Femur (tissue), 1 donor: ENCODE data around the gene GTF3C2.

Source experiments
- DNase-seq: peaks from one replicate; pipeline ENCODE4 v3.0.0-alpha.2; 2017

Gene GTF3C2

DNA sequence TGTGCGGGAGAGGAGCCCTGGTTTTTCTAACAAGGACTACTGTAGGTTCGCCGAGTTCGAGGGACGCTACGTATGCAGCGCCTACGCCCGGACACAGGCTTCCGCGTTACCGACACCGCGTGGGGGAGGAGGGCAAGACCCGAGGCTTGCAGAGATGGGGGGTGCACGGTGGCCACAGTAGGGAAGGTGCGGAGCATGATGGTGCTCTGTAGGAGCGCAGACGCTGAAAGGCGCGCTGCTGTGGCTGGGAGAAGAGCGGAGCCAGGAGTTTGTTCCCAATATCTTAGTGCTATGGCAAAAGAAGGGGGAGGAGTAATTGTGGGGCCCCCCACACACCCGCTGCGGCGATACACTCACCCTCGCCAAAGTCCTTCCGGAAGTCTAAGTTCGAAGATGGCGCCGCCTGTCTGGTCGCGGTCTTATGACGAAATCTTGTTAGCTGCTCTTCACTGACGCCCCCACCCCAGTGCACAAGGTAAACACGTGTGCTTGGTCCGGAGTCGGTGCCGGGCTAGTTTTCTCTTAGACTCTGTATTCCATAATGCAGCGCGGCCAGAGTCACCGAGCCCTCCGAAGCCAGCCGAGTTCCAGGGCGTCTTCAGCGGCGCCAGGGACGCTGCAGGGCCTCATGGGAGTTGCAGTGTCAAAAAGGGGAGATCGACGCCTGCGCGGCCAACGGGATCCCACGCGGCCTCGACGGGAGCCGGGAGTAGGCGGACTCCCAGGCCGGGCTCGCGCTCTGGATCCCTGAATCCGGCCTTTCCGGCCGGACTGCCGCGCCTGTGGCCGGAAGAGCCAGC, at the start of gene GTF3C2:
GTF3C2 (minus strand) TSS at position 383 of the 800 bp plus-strand sequence. CDS start 13,210 bp downstream, outside the sequence.
- peak; percentile 96 for DNase-seq

GRCh38 chr2:27400348-27401135, 44.0 kb upstream of the GTF3C2 start:
- no peak for DNase-seq

- DNase-seq, result no peak
Observed at GRCh38 chr2:27398962-27399361, 42.4 kb upstream of the GTF3C2 start.

GRCh38 chr2:27393225-27393624, 36.7 kb upstream of the GTF3C2 start:
- no peak for DNase-seq

DNA sequence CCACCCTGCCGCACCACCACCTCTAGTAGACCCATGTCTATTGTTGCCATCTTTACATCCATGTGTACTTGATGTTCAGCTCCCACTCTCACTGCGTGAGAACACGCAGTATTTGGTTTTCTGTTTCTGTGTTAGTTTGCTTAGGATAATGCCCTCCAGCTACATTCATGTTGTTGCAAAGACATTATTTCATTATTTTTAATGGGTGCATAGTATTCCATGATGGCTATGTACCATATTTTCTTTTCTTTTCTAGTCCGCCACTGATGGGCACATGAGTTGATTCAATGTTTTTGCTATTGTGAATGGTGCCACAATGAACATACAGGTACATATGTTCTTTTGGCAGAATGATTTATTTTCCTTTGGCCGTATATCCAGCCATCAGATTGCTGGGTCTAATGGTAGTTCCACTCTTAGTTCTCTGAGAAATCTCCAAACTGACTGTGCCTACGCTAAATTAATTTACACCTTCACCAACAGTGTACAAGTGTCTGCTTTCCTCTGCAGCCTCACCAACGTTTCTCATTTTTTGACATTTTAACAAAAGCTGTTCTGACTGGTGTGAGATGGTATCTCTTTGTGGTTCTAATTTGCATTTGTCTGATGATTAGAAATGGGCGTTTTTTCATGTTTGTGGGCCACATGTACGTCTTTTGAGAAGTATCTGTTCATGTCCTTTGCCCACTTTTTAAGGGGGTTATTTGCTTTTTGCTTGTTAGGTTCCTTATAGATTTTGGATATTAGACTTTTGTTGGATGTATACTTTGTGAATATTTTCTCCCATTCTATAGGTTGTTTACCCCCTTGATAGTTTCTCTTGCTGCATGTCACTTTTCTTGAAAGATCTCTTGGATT, 34.5 kb upstream of the GTF3C2 start:
- no peak for DNase-seq

DNA sequence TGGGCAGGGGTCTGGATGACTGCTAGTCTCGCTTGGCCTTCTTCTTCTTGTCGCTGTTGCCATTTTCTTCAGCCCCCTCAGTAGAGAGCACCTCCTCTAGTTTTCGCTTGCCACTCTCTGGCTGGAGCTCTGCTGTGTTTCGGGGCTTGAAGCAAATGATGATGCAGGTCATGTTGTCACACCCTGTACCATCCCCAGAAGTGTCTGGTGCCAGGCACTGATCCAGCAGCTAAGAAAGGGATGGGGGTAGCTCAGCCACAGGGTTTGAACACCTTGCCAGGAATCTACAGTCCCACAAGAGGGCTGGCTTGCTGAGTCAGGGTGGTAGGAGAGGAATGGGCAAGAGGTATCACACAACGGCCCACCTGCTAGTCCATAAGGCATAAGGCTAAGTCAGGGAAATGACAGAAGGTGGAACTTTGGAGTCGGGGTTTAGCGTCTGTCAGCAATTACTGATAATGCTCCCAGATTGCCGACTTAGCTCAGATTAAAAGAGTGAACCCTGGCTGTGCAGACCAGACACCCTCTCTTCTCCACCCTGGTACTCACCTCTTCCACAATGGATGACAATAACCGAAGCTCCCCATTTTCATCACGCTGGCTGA, 25.1 kb upstream of the GTF3C2 start:
- DNase-seq, result no peak

- peak; percentile 98 for DNase-seq
Observed at GRCh38 chr2:27380626-27381545, 24.3 kb upstream of the GTF3C2 start, which contains the start of gene ZNF513. Gene ZNF513, minus strand, starts transcription at chr2:27380734. Its CDS starts 208 bp downstream, at chr2:27380526.

DNA sequence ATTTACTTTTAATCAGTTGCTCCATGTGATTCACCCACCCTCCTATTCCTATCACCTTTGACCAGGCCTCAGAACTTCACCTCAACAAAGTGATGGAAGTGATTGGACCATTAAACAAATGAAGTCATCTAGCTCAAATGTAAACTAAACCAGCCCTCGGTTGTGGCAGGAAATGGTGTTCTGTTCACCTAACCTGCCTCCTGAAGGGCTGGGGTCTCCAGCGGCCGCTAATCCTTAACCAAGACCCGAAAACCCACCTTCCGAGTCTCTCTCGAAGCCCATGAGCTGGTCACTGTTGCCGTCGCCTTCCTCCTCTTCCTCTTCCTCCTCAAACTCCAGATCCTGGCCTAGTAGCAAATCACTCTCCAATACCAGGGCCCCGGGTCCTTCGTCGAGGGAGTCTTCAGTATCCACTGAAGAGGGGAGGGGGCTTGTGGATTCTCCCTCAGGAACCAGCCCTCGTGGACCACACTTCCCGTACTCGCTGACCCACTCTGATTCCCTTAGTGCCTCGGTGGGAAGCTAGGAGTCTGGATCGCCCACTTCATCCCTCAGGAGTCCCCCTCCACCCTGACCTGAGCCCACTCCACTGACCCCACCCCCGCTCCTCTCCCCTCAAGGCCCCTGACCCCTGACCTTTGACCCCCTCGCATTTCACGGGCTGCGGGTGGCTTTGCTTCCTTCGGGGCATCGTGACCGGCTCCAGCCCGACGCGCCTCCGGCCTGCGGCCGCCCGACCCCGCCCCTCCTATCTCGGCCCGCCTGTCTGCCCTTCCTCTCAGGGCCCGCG, 23.5 kb upstream of the GTF3C2 start:
- no peak for DNase-seq

GRCh38 chr2:27379383-27379835, 22.8 kb upstream of the GTF3C2 start:
- DNase-seq, result no peak

- no peak for DNase-seq
Observed at GRCh38 chr2:27378809-27379290, 22.3 kb upstream of the GTF3C2 start.

DNA sequence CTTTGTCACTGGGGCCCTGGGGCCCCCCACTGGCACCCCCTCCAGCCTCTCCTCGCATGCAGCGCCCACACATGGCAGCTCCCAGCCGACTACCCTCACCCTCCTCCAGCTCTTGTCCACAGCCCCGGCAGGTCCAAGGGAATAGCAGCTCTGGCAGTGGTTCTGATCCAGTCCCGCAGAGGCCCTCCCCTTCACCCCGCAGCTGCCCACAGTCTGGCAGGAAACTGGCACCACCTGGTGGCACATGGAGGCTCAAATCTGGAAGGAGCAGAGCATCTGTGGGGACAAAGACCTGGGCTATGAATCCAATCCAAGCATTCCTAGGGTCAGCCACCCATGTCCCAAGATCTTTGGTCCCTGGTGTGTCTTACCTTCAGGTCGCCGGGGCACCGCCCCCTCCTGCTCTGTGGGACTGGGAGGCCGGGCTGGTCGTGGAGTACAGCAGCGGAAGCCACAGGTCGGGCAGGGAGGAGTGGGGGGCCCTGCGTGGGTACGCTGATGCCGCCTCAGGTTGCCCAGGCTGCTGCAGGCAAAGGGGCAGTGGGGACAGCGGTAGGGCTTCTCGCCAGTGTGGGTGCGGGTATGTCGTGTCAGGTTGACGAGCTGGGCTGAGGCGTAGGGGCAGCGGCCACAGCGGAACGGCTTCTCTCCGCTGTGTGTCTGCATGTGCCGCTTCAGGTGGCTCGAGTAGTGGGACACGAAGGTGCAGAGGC, 21.7 kb upstream of the GTF3C2 start:
- DNase-seq, result peak; percentile 43

DNA sequence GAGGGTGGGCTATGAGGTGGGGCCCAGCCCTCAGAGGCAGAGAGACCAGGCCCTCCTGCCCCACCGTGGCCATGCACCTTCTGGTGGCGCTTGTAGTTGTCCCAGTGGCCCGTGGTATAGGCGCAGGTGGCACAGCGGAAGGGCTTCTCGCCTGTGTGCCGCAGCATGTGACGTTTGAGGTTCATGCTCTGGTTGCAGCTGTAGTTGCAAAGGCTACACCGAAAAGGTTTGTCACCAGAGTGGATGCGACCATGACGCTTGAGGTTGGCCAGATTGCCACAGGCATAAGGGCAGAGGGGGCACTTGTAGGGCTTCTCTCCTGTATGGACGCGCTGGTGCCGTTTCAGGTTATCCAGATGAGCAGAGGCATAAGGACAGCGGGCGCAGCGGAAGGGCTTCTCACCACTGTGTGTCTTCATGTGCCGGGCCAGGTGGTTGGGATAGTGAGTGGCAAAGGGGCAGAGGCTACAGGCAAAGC, 21.1 kb upstream of the GTF3C2 start:
- DNase-seq, result no peak

GRCh38 chr2:27376866-27377617, 20.5 kb upstream of the GTF3C2 start:
- DNase-seq, result no peak

DNA sequence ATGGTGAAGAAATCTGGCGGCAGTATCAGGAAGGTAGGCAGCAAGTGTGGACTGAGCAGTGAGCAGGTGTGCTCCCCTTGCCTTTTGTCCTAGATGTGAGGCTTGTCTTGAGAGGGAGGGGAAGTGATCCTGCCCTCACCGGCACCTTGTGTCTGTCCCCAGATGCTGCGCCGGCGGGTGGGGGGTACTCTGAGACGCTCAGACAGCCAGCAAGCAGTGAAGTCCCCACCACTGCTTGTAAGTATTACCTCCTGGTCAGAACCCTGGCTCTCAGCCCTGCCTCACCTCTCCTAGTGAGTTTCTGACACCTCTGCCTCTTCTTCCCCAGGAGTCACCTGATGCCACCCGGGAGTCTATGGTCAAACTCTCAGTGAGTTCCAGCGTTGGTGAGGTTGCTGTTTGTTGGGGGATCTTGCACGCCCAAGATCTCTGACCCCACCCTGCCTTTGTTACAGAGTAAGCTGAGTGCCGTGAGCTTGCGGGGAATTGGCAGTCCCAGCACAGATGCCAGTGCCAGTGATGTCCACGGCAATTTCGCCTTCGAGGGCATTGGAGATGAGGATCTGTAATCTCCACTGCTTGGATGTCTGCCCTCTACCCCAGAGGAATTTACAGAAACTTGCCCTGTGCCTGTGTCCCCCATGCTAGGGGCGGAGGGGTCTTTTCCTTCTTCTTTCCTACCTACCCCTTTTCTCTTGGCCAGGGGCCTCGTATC, 19.7 kb upstream of the GTF3C2 start:
- DNase-seq, result no peak

DNA sequence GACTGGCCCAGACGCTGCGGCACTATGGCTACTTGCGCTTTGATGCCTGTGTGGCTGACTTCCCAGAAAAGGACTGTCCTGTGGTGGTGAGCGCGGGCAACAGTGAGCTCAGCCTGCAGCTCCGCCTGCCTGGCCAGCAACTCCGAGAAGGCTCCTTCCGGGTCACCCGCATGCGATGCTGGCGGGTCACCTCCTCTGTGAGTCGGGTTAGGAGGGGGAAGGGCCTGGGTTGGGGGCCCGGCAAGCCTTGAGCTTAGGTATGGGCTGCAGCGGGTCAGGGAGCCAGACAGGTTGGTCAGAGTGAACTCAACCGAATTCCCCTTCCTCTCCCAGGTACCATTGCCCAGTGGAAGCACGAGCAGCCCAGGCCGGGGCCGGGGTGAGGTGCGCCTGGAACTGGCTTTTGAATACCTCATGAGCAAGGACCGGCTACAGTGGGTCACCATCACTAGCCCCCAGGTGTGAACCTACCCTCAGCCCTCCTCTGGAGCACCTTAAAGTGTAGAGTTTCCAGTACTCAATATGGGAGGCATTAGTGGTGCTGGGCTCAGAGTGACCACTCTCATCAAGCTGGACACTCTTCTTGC, 19.0 kb upstream of the GTF3C2 start:
- DNase-seq, result no peak

DNA sequence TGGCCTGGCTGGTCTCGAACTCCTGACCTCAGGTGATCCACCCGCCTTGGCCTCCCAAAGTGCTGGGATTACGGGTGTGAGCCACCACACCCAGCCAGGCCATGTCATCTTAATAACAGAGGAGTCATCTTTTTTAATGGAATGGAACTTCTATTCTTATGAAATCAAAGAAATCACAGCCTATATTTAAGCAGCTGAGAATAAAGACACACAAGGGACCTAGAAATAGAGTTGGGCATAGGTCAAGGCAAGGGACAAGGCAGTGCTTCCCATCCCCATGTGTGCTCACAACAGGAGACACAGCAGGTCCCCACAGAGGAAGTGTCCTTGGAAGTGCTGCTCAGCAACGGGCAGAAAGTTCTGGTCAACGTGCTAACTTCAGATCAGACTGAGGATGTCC, 17.0 kb upstream of the GTF3C2 start:
- DNase-seq, result no peak

GRCh38 chr2:27372937-27373336, 16.4 kb upstream of the GTF3C2 start:
- no peak for DNase-seq
